WERI-Rb-1 (cell line): Measurements from ENCODE around the gene OR5H15.
"Not testable (repeated sequence)": the region's sequence is repeated elsewhere in the genome, so short reads cannot be mapped to it uniquely, and the experiment has no call there.

ENCODE experiments used
- DNase-seq: peaks from one replicate; pipeline ENCODE4 v3.0.0-alpha.2; 2020
- H3K27ac ChIP-seq: fragments of 250-450 bp; sonication (Bioruptor Pico); 2 replicates; pipeline ENCODE4 v1.5.1; 2020; ENCODE audit warnings: mild to moderate bottlenecking, moderate library complexity
- H3K27me3 ChIP-seq: fragments of 250-450 bp; sonication (Bioruptor Pico); 2 replicates; pipeline ENCODE4 v1.5.1; 2021; ENCODE audit warnings: mild to moderate bottlenecking, low read depth, moderate library complexity; ENCODE audit not compliant: insufficient read depth, severe bottlenecking
- H3K36me3 ChIP-seq: fragments of 250-450 bp; sonication (Bioruptor Pico); 2 replicates; pipeline ENCODE4 v1.5.1; 2020; ENCODE audit warnings: mild to moderate bottlenecking, moderate library complexity
- H3K4me3 ChIP-seq: 2 replicates; pipeline ENCODE4 v1.5.1; 2011; ENCODE audit warnings: low read depth, mild to moderate bottlenecking, control low read depth, low read length
- H3K9me3 ChIP-seq: fragments of 250-450 bp; sonication (Bioruptor Pico); 2 replicates; pipeline ENCODE4 v1.5.1; 2021; ENCODE audit warnings: mild to moderate bottlenecking, moderate library complexity; ENCODE audit not compliant: severe bottlenecking
- CTCF ChIP-seq: IDR thresholded peaks from 2 replicates; pipeline ENCODE4 v1.5.1; 2011; ENCODE audit warnings: low read depth, mild to moderate bottlenecking, control low read depth, inconsistent platforms, low read length

OR5H15 gene

DNA sequence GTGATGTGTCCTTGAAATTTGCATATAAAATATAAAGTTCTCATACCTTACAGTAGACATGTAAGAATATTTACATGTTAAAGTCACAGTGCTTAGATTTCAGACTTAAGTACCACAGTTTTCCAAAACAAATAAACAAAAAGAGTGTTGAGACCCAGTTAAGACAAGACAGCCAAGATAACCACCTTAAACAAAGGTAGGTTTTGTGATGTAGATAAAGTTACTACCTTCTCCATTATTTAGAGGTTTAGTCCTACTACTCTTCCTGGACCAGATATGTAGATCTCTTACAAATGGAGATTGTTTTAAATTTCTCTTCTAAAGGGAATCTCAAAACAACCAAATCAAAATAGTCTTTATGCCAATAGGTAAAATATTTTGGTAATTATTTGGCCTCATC is 15.7 kb downstream of the OR5H15 start:
- Histone ChIP-seq H3K4me3 (no peak overlapping the region), H3K27me3 (no peaks in the 10 kb centered on the region), H3K9me3 (no peaks in the 10 kb centered on the region), H3K36me3 (no peaks in the 10 kb centered on the region), H3K27ac (no peak overlapping the region)
- no peak for DNase-seq
- no peak for TF ChIP-seq CTCF

- no peak for DNase-seq
- no peaks in the 10 kb centered on the region for H3K27me3 ChIP-seq
- H3K27ac ChIP-seq, result no peak overlapping the region
- no peaks in the 10 kb centered on the region for H3K9me3 ChIP-seq
- TF ChIP-seq CTCF, result no peak
- no peaks in the 10 kb centered on the region for H3K36me3 ChIP-seq
- no peak overlapping the region for H3K4me3 ChIP-seq
Measured at GRCh38 chr3:98185180-98185579, 18.7 kb downstream of the OR5H15 start.

- Histone ChIP-seq H3K27me3 (no peaks in the 10 kb centered on the region), H3K27ac (no peak overlapping the region), H3K4me3 (no peak overlapping the region), H3K36me3 (no peaks in the 10 kb centered on the region), H3K9me3 (no peaks in the 10 kb centered on the region)
- TF ChIP-seq CTCF, result no peak
- DNase-seq, result no peak
Measured at GRCh38 chr3:98188545-98188944, 22.0 kb downstream of the OR5H15 start.

GRCh38 chr3:98190911-98191310 is 24.4 kb downstream of the OR5H15 start:
- not testable (repeated sequence) for DNase-seq, H3K36me3 ChIP-seq, H3K27me3 ChIP-seq, H3K4me3 ChIP-seq, H3K9me3 ChIP-seq, H3K27ac ChIP-seq

GRCh38 chr3:98196293-98196692 is 29.8 kb downstream of the OR5H15 start:
- not testable (repeated sequence) for H3K36me3 ChIP-seq, H3K9me3 ChIP-seq, H3K27ac ChIP-seq, DNase-seq, H3K27me3 ChIP-seq, H3K4me3 ChIP-seq

- no peak for TF ChIP-seq CTCF
- no peak for DNase-seq
- Histone ChIP-seq H3K9me3 (no peaks in the 10 kb centered on the region), H3K27ac (no peak overlapping the region), H3K27me3 (no peaks in the 10 kb centered on the region), H3K4me3 (no peak overlapping the region), H3K36me3 (no peaks in the 10 kb centered on the region)
Measured at GRCh38 chr3:98199020-98199419, 32.5 kb downstream of the OR5H15 start.

DNA sequence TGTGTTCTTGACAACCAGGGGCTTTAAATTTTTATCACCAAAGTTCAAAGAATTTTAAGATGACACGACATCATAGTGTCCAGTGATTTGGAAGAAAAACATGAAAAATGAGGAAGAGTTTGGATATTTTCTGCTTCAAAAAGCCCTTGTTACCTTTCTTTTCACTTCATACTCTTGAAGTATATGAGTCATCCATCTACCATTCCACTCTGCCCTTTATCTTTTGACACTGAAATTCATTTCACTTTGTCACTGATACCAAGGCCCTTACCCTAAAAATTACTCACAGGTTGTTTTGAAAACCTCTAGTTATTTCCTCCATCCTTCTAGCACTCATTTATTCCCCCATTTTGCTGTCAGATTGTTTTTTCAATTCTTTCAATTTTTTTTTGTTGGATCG is 42.7 kb downstream of the OR5H15 start:
- Histone ChIP-seq H3K9me3 (no peaks in the 10 kb centered on the region), H3K4me3 (no peak overlapping the region), H3K27me3 (peaks cover 8% of the 10 kb centered on the region), H3K36me3 (no peaks in the 10 kb centered on the region), H3K27ac (no peak overlapping the region)
- DNase-seq, result no peak
- no peak for TF ChIP-seq CTCF
